ENCODE results near the gene IDH2. TPM values are rescaled to one million over a fixed set of nuclear protein-coding genes. Genes with fewer than 3 reads are reported as not detected.

Gene IDH2
- total and polyA plus RNA-seq, 10 of the 15 experiments (the other 5 are each of a cell fraction or from before 2014, with no cell fraction given): 2.3 to 358 (median 242) TPM

DNA sequence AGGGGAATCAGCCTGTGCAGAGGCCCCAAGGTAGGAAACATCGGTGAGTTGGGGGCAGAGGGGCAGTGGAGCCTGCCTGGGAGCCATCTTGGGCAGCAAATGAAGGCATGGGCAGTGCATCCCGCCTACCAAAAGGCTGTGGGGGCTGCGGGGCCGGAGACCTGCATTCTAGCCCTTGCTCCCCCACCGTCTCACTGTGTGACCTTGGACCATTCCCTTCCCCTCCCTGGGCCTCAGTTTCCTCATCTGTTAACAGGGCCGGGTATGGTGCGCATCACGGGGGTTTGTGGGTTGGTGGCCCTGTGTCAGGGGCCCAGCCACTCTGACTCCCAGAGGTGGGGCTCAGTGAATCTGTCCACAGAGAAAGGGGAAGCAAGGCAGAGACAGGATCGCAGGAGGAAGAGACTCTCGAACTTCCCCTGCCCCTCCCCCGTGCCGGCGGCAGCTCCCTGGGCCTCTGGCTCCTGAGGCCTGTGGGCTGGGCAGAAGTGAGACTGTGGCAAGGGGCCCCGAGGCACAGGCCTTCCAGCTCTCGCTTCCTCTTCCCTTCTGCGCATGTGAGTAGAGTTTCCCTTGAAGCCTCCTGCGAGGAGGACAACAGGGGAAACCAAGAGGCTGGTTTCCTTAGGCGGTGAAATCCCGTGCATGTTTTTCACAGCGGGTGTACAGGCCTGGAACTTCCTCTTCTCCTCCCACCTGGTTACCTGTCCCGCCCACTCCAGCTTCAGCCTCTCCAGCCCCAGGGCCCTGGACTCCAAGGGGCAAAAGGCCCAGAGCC, 42.9 kb downstream of the IDH2 start (continued):
- TF ChIP-seq, protein P1, sequence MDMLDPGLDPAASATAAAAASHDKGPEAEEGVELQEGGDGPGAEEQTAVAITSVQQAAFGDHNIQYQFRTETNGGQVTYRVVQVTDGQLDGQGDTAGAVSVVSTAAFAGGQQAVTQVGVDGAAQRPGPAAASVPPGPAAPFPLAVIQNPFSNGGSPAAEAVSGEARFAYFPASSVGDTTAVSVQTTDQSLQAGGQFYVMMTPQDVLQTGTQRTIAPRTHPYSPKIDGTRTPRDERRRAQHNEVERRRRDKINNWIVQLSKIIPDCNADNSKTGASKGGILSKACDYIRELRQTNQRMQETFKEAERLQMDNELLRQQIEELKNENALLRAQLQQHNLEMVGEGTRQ (IDR thresholded peaks at IDR 0.05; ENCODE audit: borderline replicate concordance, low read depth, low read length): no peak; the same call in 1 of the 2 replicates
- TF ChIP-seq, protein P2, sequence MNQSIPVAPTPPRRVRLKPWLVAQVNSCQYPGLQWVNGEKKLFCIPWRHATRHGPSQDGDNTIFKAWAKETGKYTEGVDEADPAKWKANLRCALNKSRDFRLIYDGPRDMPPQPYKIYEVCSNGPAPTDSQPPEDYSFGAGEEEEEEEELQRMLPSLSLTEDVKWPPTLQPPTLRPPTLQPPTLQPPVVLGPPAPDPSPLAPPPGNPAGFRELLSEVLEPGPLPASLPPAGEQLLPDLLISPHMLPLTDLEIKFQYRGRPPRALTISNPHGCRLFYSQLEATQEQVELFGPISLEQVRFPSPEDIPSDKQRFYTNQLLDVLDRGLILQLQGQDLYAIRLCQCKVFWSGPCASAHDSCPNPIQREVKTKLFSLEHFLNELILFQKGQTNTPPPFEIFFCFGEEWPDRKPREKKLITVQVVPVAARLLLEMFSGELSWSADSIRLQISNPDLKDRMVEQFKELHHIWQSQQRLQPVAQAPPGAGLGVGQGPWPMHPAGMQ (IDR thresholded peaks at IDR 0.05; ENCODE audit: borderline replicate concordance): no peak
- TF ChIP-seq SMC3 (IDR thresholded peaks at IDR 0.05; ENCODE audit: borderline replicate concordance, low read length) (peak; percentile 21; the same call in 1 of the 2 replicates), EGR1 (IDR thresholded peaks at IDR 0.05; ENCODE audit: borderline replicate concordance in 1 of 2, low read depth in 2 of 2, low read length in 2 of 2) (peak in 1 of 2 experiments; percentile 77; a peak in 2 of 3 replicates), PAX8 (IDR thresholded peaks at IDR 0.05) (no peak), NR2C2 (IDR thresholded peaks at IDR 0.05; ENCODE audit: borderline replicate concordance, control insufficient read depth, insufficient read length, low read depth) (no peak), ESRRA (IDR thresholded peaks at IDR 0.05; ENCODE audit: low read length) (no peak), SREBF2 (IDR thresholded peaks at IDR 0.05; ENCODE audit: low read length) (no peak), HDGF (IDR thresholded peaks at IDR 0.05) (peak; percentile 79; the same call in 1 of the 2 replicates), STAT3 (IDR thresholded peaks at IDR 0.05; ENCODE audit: low read depth, low read length) (no peak), BRCA1 (IDR thresholded peaks at IDR 0.05; ENCODE audit: low read depth, low read length) (no peak), ZZZ3 (IDR thresholded peaks at IDR 0.05; ENCODE audit: control insufficient read depth, insufficient read length, low read depth) (no peak), MEF2B (IDR thresholded peaks at IDR 0.05; ENCODE audit: partially characterized antibody, poor library complexity, severe bottlenecking) (peak; percentile 76), POLR2A (IDR thresholded peaks at IDR 0.05; ENCODE audit: low read depth, low read length) (peak; percentile 80), CBX5 (IDR thresholded peaks at IDR 0.05; ENCODE audit: low read depth) (peak; percentile 97)
- TF ChIP-seq, protein P3, sequence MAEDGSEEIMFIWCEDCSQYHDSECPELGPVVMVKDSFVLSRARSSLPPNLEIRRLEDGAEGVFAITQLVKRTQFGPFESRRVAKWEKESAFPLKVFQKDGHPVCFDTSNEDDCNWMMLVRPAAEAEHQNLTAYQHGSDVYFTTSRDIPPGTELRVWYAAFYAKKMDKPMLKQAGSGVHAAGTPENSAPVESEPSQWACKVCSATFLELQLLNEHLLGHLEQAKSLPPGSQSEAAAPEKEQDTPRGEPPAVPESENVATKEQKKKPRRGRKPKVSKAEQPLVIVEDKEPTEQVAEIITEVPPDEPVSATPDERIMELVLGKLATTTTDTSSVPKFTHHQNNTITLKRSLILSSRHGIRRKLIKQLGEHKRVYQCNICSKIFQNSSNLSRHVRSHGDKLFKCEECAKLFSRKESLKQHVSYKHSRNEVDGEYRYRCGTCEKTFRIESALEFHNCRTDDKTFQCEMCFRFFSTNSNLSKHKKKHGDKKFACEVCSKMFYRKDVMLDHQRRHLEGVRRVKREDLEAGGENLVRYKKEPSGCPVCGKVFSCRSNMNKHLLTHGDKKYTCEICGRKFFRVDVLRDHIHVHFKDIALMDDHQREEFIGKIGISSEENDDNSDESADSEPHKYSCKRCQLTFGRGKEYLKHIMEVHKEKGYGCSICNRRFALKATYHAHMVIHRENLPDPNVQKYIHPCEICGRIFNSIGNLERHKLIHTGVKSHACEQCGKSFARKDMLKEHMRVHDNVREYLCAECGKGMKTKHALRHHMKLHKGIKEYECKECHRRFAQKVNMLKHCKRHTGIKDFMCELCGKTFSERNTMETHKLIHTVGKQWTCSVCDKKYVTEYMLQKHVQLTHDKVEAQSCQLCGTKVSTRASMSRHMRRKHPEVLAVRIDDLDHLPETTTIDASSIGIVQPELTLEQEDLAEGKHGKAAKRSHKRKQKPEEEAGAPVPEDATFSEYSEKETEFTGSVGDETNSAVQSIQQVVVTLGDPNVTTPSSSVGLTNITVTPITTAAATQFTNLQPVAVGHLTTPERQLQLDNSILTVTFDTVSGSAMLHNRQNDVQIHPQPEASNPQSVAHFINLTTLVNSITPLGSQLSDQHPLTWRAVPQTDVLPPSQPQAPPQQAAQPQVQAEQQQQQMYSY (CRISPR knock-in tag; IDR thresholded peaks at IDR 0.05): 0 out of 2 replicates have a peak, but pooled peaks have one; percentile 17
- TF ChIP-seq, protein P4, sequence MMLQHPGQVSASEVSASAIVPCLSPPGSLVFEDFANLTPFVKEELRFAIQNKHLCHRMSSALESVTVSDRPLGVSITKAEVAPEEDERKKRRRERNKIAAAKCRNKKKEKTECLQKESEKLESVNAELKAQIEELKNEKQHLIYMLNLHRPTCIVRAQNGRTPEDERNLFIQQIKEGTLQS (IDR thresholded peaks at IDR 0.05; ENCODE audit: borderline replicate concordance, extremely low read depth, low read depth, low read length): no peak
- TF ChIP-seq, protein P5, sequence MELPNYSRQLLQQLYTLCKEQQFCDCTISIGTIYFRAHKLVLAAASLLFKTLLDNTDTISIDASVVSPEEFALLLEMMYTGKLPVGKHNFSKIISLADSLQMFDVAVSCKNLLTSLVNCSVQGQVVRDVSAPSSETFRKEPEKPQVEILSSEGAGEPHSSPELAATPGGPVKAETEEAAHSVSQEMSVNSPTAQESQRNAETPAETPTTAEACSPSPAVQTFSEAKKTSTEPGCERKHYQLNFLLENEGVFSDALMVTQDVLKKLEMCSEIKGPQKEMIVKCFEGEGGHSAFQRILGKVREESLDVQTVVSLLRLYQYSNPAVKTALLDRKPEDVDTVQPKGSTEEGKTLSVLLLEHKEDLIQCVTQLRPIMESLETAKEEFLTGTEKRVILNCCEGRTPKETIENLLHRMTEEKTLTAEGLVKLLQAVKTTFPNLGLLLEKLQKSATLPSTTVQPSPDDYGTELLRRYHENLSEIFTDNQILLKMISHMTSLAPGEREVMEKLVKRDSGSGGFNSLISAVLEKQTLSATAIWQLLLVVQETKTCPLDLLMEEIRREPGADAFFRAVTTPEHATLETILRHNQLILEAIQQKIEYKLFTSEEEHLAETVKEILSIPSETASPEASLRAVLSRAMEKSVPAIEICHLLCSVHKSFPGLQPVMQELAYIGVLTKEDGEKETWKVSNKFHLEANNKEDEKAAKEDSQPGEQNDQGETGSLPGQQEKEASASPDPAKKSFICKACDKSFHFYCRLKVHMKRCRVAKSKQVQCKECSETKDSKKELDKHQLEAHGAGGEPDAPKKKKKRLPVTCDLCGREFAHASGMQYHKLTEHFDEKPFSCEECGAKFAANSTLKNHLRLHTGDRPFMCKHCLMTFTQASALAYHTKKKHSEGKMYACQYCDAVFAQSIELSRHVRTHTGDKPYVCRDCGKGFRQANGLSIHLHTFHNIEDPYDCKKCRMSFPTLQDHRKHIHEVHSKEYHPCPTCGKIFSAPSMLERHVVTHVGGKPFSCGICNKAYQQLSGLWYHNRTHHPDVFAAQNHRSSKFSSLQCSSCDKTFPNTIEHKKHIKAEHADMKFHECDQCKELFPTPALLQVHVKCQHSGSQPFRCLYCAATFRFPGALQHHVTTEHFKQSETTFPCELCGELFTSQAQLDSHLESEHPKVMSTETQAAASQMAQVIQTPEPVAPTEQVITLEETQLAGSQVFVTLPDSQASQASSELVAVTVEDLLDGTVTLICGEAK (IDR thresholded peaks at IDR 0.05; ENCODE audit: borderline replicate concordance): no peak

Measured in GM12878 (cell line).